ENCODE data around the gene PTGES.
"Not testable (repeated sequence)": the region's sequence is repeated elsewhere in the genome, so short reads cannot be mapped to it uniquely, and the experiment has no call there.

PTGES gene

GRCh38 chr9:129768486-129768885, 15.6 kb upstream of the PTGES start:
- Histone ChIP-seq H3K27ac (ENCODE audit: low read length) (no peak overlapping the region), H3K36me3 (ENCODE audit: control insufficient read depth, low read depth, low read length) (no peaks in the 10 kb centered on the region), H3K9ac (ENCODE audit: low read length) (no peak overlapping the region), H3K27me3 (ENCODE audit: control insufficient read depth, insufficient read depth, low read length) (no peaks in the 10 kb centered on the region), H3K4me1 (ENCODE audit: control insufficient read depth, low read depth, low read length) (no peaks in the 10 kb centered on the region), H3K9me3 (ENCODE audit: control insufficient read depth, low read depth, low read length) (no peaks in the 10 kb centered on the region), H3K4me3 (ENCODE audit: low read length) (no peak overlapping the region)

GRCh38 chr9:129765764-129766317, 13.0 kb upstream of the PTGES start:
- Histone ChIP-seq H3K27me3 (ENCODE audit: control insufficient read depth, insufficient read depth, low read length) (no peaks in the 10 kb centered on the region), H3K9ac (ENCODE audit: low read length) (no peak overlapping the region), H3K27ac (ENCODE audit: low read length) (no peak overlapping the region), H3K9me3 (ENCODE audit: control insufficient read depth, low read depth, low read length) (no peaks in the 10 kb centered on the region), H3K36me3 (ENCODE audit: control insufficient read depth, low read depth, low read length) (no peaks in the 10 kb centered on the region), H3K4me1 (ENCODE audit: control insufficient read depth, low read depth, low read length) (peaks cover 6% of the 10 kb centered on the region), H3K4me3 (ENCODE audit: low read length) (no peak overlapping the region)

GRCh38 chr9:129762985-129763926, 10.4 kb upstream of the PTGES start:
- no peaks in the 10 kb centered on the region for H3K27me3 ChIP-seq (ENCODE audit: control insufficient read depth, insufficient read depth, low read length)
- H3K4me3 ChIP-seq (ENCODE audit: low read length): no peak overlapping the region
- H3K36me3 ChIP-seq (ENCODE audit: control insufficient read depth, low read depth, low read length): no peaks in the 10 kb centered on the region
- no peak overlapping the region for H3K9ac ChIP-seq (ENCODE audit: low read length)
- no peaks in the 10 kb centered on the region for H3K9me3 ChIP-seq (ENCODE audit: control insufficient read depth, low read depth, low read length)
- no peak overlapping the region for H3K27ac ChIP-seq (ENCODE audit: low read length)
- H3K4me1 ChIP-seq (ENCODE audit: control insufficient read depth, low read depth, low read length): peaks cover 6% of the 10 kb centered on the region

- not testable (repeated sequence) for H3K9me3 ChIP-seq (ENCODE audit: control insufficient read depth, low read depth, low read length); H3K27me3 ChIP-seq (ENCODE audit: control insufficient read depth, insufficient read depth, low read length); H3K4me3 ChIP-seq (ENCODE audit: low read length); H3K4me1 ChIP-seq (ENCODE audit: control insufficient read depth, low read depth, low read length); H3K27ac ChIP-seq (ENCODE audit: low read length); H3K36me3 ChIP-seq (ENCODE audit: control insufficient read depth, low read depth, low read length); H3K9ac ChIP-seq (ENCODE audit: low read length)
Observed at GRCh38 chr9:129762370-129762984, 9.6 kb upstream of the PTGES start.

- Histone ChIP-seq H3K9ac (ENCODE audit: low read length) (no peak overlapping the region), H3K4me3 (ENCODE audit: low read length) (no peak overlapping the region), H3K27me3 (ENCODE audit: control insufficient read depth, insufficient read depth, low read length) (no peaks in the 10 kb centered on the region), H3K9me3 (ENCODE audit: control insufficient read depth, low read depth, low read length) (no peaks in the 10 kb centered on the region), H3K27ac (ENCODE audit: low read length) (peak overlapping the region; percentile 18), H3K4me1 (ENCODE audit: control insufficient read depth, low read depth, low read length) (peaks cover 6% of the 10 kb centered on the region), H3K36me3 (ENCODE audit: control insufficient read depth, low read depth, low read length) (no peaks in the 10 kb centered on the region)
Observed at GRCh38 chr9:129761901-129762369, 9.1 kb upstream of the PTGES start.

GRCh38 chr9:129761293-129761900, 8.6 kb upstream of the PTGES start:
- Histone ChIP-seq H3K36me3 (ENCODE audit: control insufficient read depth, low read depth, low read length) (no peaks in the 10 kb centered on the region), H3K9me3 (ENCODE audit: control insufficient read depth, low read depth, low read length) (no peaks in the 10 kb centered on the region), H3K27ac (ENCODE audit: low read length) (no peak overlapping the region), H3K9ac (ENCODE audit: low read length) (no peak overlapping the region), H3K4me3 (ENCODE audit: low read length) (no peak overlapping the region), H3K27me3 (ENCODE audit: control insufficient read depth, insufficient read depth, low read length) (no peaks in the 10 kb centered on the region), H3K4me1 (ENCODE audit: control insufficient read depth, low read depth, low read length) (peaks cover 6% of the 10 kb centered on the region)

GRCh38 chr9:129760784-129761183, 7.9 kb upstream of the PTGES start:
- not testable (repeated sequence) for H3K9me3 ChIP-seq (ENCODE audit: control insufficient read depth, low read depth, low read length); H3K36me3 ChIP-seq (ENCODE audit: control insufficient read depth, low read depth, low read length); H3K4me3 ChIP-seq (ENCODE audit: low read length); H3K27me3 ChIP-seq (ENCODE audit: control insufficient read depth, insufficient read depth, low read length); H3K9ac ChIP-seq (ENCODE audit: low read length); H3K27ac ChIP-seq (ENCODE audit: low read length); H3K4me1 ChIP-seq (ENCODE audit: control insufficient read depth, low read depth, low read length)

- Histone ChIP-seq H3K9ac (ENCODE audit: low read length) (no peak overlapping the region), H3K36me3 (ENCODE audit: control insufficient read depth, low read depth, low read length) (no peaks in the 10 kb centered on the region), H3K27ac (ENCODE audit: low read length) (no peak overlapping the region), H3K9me3 (ENCODE audit: control insufficient read depth, low read depth, low read length) (no peaks in the 10 kb centered on the region), H3K4me3 (ENCODE audit: low read length) (no peak overlapping the region), H3K4me1 (ENCODE audit: control insufficient read depth, low read depth, low read length) (peaks cover 6% of the 10 kb centered on the region), H3K27me3 (ENCODE audit: control insufficient read depth, insufficient read depth, low read length) (no peaks in the 10 kb centered on the region)
Observed at GRCh38 chr9:129759804-129760502, 7.1 kb upstream of the PTGES start.

GRCh38 chr9:129759319-129759718, 6.5 kb upstream of the PTGES start:
- Histone ChIP-seq H3K4me3 (ENCODE audit: low read length) (no peak overlapping the region), H3K27me3 (ENCODE audit: control insufficient read depth, insufficient read depth, low read length) (no peaks in the 10 kb centered on the region), H3K9me3 (ENCODE audit: control insufficient read depth, low read depth, low read length) (no peaks in the 10 kb centered on the region), H3K9ac (ENCODE audit: low read length) (no peak overlapping the region), H3K4me1 (ENCODE audit: control insufficient read depth, low read depth, low read length) (peaks cover 6% of the 10 kb centered on the region), H3K36me3 (ENCODE audit: control insufficient read depth, low read depth, low read length) (no peaks in the 10 kb centered on the region), H3K27ac (ENCODE audit: low read length) (no peak overlapping the region)

GRCh38 chr9:129757045-129757444, 4.2 kb upstream of the PTGES start:
- H3K36me3 ChIP-seq (ENCODE audit: control insufficient read depth, low read depth, low read length): no peaks in the 10 kb centered on the region
- no peak overlapping the region for H3K27ac ChIP-seq (ENCODE audit: low read length)
- H3K4me1 ChIP-seq (ENCODE audit: control insufficient read depth, low read depth, low read length): peaks cover 15% of the 10 kb centered on the region
- H3K9ac ChIP-seq (ENCODE audit: low read length): no peak overlapping the region
- no peaks in the 10 kb centered on the region for H3K9me3 ChIP-seq (ENCODE audit: control insufficient read depth, low read depth, low read length)
- peaks cover 10% of the 10 kb centered on the region for H3K27me3 ChIP-seq (ENCODE audit: control insufficient read depth, insufficient read depth, low read length)
- no peak overlapping the region for H3K4me3 ChIP-seq (ENCODE audit: low read length)

- Histone ChIP-seq H3K9ac (ENCODE audit: low read length) (no peak overlapping the region), H3K4me3 (ENCODE audit: low read length) (no peak overlapping the region), H3K4me1 (ENCODE audit: control insufficient read depth, low read depth, low read length) (peaks cover 9% of the 10 kb centered on the region), H3K27ac (ENCODE audit: low read length) (no peak overlapping the region), H3K36me3 (ENCODE audit: control insufficient read depth, low read depth, low read length) (no peaks in the 10 kb centered on the region), H3K27me3 (ENCODE audit: control insufficient read depth, insufficient read depth, low read length) (peaks cover 10% of the 10 kb centered on the region), H3K9me3 (ENCODE audit: control insufficient read depth, low read depth, low read length) (no peaks in the 10 kb centered on the region)
Observed at GRCh38 chr9:129756191-129756590, 3.3 kb upstream of the PTGES start.

All from iPS-18a (cell line).